ENCODE measurements around the gene TAP2.
"Not testable (repeated sequence)": the region's sequence is repeated elsewhere in the genome, so short reads cannot be mapped to it uniquely, and the experiment has no call there.

TAP2 gene

DNA sequence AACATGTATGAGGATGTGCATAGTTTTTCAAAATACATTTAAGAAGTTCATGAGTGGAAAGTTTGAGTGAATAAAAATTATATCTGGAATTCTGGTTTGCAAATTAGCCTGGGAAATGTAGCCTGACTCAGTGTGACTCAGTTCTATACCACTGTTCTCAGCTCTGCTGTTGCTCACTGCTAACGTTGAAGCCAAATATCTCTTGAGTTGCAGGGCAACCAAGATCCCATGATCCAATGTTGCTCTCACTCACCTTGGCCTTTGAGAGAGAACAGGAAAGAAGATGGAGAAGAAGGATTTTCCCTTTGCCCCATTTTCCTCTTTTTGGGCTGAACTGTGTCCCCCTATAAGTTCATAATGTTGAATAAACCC is 44.3 kb upstream of the TAP2 start:
- H3K4me1 ChIP-seq: no peaks in the 10 kb centered on the region
- H3K9me3 ChIP-seq: no peaks in the 10 kb centered on the region
- H3K36me3 ChIP-seq: no peaks in the 10 kb centered on the region
- no peak overlapping the region for H3K4me3 ChIP-seq (ENCODE audit: low read depth, low read length)
- no peak for DNase-seq
- peaks cover 52% of the 10 kb centered on the region for H3K27me3 ChIP-seq
- TF ChIP-seq, protein P1, sequence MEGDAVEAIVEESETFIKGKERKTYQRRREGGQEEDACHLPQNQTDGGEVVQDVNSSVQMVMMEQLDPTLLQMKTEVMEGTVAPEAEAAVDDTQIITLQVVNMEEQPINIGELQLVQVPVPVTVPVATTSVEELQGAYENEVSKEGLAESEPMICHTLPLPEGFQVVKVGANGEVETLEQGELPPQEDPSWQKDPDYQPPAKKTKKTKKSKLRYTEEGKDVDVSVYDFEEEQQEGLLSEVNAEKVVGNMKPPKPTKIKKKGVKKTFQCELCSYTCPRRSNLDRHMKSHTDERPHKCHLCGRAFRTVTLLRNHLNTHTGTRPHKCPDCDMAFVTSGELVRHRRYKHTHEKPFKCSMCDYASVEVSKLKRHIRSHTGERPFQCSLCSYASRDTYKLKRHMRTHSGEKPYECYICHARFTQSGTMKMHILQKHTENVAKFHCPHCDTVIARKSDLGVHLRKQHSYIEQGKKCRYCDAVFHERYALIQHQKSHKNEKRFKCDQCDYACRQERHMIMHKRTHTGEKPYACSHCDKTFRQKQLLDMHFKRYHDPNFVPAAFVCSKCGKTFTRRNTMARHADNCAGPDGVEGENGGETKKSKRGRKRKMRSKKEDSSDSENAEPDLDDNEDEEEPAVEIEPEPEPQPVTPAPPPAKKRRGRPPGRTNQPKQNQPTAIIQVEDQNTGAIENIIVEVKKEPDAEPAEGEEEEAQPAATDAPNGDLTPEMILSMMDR (IDR thresholded peaks at IDR 0.05; ENCODE audit: low read depth, low read length): no peak

DNA sequence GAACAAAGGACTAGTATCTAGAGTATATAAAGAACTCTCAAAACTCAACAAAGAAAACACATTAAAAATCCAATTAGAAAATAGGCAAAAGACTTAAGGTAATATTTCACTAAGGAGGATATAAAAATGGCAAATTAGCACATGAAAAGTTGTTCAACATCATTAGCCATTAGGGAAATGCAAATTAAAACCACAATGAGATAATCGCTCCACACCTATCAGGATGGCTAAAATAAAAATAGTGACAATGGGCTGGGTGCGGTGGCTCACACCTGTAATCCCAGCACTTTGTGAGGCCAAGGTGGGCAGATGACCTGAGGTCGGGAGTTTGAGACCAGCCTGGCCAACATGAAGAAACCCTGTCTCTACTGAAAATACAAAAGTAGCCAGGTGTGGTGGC is 42.4 kb upstream of the TAP2 start:
- peaks cover 59% of the 10 kb centered on the region for H3K27me3 ChIP-seq
- not testable (repeated sequence) for H3K9me3 ChIP-seq; H3K4me1 ChIP-seq; H3K4me3 ChIP-seq (ENCODE audit: low read depth, low read length); H3K36me3 ChIP-seq; DNase-seq

DNA sequence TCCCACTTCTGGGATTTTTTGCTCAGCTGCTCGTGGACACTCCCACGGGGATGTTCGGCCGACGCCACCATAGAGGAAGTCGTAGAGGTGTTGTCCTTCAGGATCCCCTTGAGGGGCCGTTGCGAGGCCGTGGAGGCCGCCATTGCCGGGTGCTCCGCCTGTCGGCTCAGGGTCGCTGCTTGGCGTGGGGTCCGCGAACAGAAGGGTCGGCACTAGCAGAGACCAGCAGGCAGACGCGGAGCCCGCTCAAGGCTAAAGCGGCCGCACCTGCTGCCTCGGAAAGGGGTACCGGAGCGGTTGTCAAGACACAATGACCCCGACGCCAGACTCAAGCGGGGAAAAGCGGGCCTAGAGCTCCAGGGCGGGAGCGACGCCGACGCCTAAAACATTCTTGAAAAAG is 41.2 kb upstream of the TAP2 start:
- Histone ChIP-seq H3K9me3 (no peaks in the 10 kb centered on the region), H3K27me3 (peaks cover 62% of the 10 kb centered on the region), H3K4me1 (no peaks in the 10 kb centered on the region), H3K36me3 (no peaks in the 10 kb centered on the region), H3K4me3 (ENCODE audit: low read depth, low read length) (no peak overlapping the region)
- no peak for DNase-seq
- TF ChIP-seq, protein P1 (IDR thresholded peaks at IDR 0.05; ENCODE audit: low read depth, low read length): no peak

DNA sequence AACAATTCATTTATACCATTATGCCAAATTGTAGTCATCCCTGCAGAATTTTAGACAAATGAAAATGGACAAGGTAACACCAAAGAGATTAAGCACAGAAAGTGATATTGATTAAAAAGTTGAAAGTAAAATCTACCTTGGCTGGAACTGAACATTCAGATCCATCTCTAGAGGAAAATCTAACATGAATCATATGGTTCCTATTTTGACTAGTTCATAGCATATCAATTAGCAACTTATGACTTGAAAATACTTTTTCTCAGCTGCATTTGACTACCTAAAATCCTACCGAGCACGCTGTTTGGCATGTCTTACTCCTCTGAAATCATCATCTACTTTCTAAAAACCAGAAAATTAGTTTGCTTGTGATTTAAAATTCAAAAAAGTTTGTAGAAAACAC is 38.1 kb upstream of the TAP2 start:
- Histone ChIP-seq H3K36me3 (no peaks in the 10 kb centered on the region), H3K9me3 (no peaks in the 10 kb centered on the region), H3K4me1 (no peaks in the 10 kb centered on the region), H3K4me3 (ENCODE audit: low read depth, low read length) (no peak overlapping the region), H3K27me3 (peaks cover 43% of the 10 kb centered on the region)
- TF ChIP-seq, protein P1 (IDR thresholded peaks at IDR 0.05; ENCODE audit: low read depth, low read length): no peak
- DNase-seq: no peak

DNA sequence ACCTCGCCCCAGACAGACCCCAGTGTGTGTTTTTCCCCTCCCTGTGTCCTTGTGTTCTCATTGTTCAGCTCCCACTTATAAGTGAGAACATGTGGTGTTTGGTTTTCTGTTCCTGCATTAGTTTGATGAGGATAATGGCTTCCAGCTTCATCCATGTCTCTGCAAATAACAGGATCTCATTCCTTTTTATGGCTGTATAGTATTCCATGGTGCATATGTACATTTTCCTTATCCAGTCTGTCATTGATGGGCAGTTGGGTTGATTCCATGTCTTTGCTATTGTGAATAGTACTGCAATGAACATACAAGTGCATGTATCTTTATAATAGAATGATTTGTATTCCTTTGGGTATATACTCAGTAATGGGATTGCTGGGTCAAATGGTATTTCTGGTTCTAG is 35.4 kb upstream of the TAP2 start:
- H3K4me1 ChIP-seq; DNase-seq; H3K36me3 ChIP-seq; H3K4me3 ChIP-seq (ENCODE audit: low read depth, low read length); H3K9me3 ChIP-seq: not testable (repeated sequence)
- H3K27me3 ChIP-seq: peaks cover 33% of the 10 kb centered on the region

DNA sequence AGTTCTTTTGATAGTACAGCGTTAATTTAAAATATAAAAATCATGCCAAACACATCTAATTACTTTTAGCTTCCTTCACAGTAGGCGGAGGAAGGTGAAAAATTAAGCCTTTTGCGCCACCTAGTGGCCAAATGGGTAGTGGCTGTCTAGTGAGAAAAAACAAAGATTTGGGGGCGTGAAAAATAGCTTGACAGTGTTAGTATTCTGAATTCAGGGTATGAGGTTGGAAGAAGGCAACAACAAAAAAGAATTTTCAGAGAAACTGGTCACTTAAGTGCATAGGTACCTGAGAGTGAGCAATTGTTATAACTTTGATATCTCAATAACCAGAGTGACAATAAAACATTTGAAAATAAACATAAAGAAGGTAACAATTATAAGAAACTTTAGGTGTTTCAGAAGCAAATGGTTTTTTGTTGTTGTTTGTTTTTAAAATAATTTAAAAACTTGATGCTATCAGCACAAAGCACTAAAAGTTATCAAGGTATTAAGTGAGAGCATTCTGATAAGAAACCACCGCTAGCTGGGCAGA is 29.8 kb upstream of the TAP2 start:
- peaks cover 3% of the 10 kb centered on the region; the same call in 1 of the 2 replicates for H3K4me1 ChIP-seq
- DNase-seq: peak; percentile 77
- TF ChIP-seq, protein P1 (IDR thresholded peaks at IDR 0.05; ENCODE audit: low read depth, low read length): peak; percentile 91
- H3K9me3 ChIP-seq: no peaks in the 10 kb centered on the region
- peaks cover 67% of the 10 kb centered on the region for H3K27me3 ChIP-seq
- no peaks in the 10 kb centered on the region for H3K36me3 ChIP-seq
- no peak overlapping the region for H3K4me3 ChIP-seq (ENCODE audit: low read depth, low read length)

DNA sequence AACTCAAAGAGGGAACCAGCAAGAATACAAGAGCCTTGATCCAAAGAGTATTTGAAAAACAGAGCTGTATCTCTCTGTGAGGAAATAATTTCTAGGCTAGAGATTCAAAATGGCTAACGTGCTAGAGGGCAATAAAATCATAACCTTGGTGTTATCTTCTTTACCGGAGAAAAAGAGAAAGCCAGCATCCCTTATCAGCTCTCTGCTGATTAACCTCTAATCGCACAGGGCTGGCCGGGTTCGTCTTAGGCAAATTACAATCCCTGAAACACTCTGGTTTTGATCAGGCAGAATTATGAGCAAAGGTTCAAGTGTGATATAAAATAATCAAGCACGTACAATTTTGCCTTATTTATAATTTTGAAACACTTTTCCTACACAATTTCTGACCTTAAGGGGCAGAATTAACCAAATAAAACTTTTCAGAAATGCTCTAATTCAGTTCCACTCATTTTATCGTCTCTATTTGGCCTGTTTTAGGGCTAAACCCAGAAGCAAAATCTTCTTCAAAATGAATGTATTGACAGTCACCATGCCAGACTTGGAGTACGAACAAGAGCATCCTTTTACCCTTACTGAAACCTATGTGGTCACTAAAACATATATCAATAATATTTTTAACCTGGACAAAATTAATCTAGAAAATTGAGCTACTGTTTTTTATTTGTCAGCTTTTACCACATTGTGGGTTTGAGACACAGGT is 29.2 kb upstream of the TAP2 start:
- TF ChIP-seq, protein P1 (IDR thresholded peaks at IDR 0.05; ENCODE audit: low read depth, low read length): no peak
- Histone ChIP-seq H3K4me3 (ENCODE audit: low read depth, low read length) (no peak overlapping the region), H3K36me3 (no peaks in the 10 kb centered on the region), H3K27me3 (peaks cover 71% of the 10 kb centered on the region), H3K9me3 (no peaks in the 10 kb centered on the region), H3K4me1 (peaks cover 3% of the 10 kb centered on the region; the same call in 1 of the 2 replicates)
- no peak for DNase-seq
